Suprapubic skin (tissue), 4 donors: ENCODE results near the gene TUBGCP6. TPM values are rescaled to one million over a fixed set of nuclear protein-coding genes. Genes with fewer than 3 reads are reported as not detected.
A peak's percentile ranks its signal among the peaks of the same experiment; 100 is the strongest.

Experiments used
- DNase-seq, 2 donors: peaks; one replicate each; pipeline ENCODE4 v3.0.0-alpha.2; 2019; ENCODE audit warnings: low spot score in 2 of 2
- H3K27ac ChIP-seq: fragments of 200-600 bp; sonication (generic); one replicate; pipeline ENCODE4 v1.5.1; 2019
- H3K27me3 ChIP-seq: fragments of 200-600 bp; sonication (generic); one replicate; pipeline ENCODE4 v1.5.1; 2019
- H3K36me3 ChIP-seq: fragments of 200-600 bp; sonication (generic); one replicate; pipeline ENCODE4 v1.5.1; 2019
- H3K4me1 ChIP-seq: fragments of 200-600 bp; sonication (generic); one replicate; pipeline ENCODE4 v1.5.1; 2019
- H3K4me3 ChIP-seq: fragments of 200-600 bp; sonication (generic); one replicate; pipeline ENCODE4 v1.5.1; 2019; ENCODE audit warnings: mild to moderate bottlenecking
- H3K9me3 ChIP-seq: fragments of 200-600 bp; sonication (generic); one replicate; pipeline ENCODE4 v1.5.1; 2019
- EP300 ChIP-seq: sonication (generic); formaldehyde crosslinking; IDR thresholded peaks from one replicate; pipeline ENCODE4 v1.6.1; 2017; ENCODE audit warnings: antibody characterized with exemption
- POLR2A ChIP-seq, 2 donors: fragments of 450-650 bp; IDR thresholded peaks; one replicate each; pipeline ENCODE4 v1.6.1; 2017; ENCODE audit warnings: antibody characterized with exemption in 2 of 2, mild to moderate bottlenecking in 2 of 2, moderate library complexity in 2 of 2
- POLR2AphosphoS5 ChIP-seq, 3 donors: sonication (generic); formaldehyde crosslinking; IDR thresholded peaks; one replicate each; pipeline ENCODE4 v1.6.1; 2017; ENCODE audit warnings: antibody characterized with exemption in 3 of 3
- WGBS: methylation state at CpG from one replicate; pipeline ENCODE4 v1.1.5; 2018; 5-methylcytosine and 5-hydroxymethylcytosine counted together
- total RNA-seq, 4 donors: library from RNA; depleted of rRNA; stranded (reverse); fragments of >200 nt; gene quantifications; one replicate each; pipeline ENCODE4 v1.1.0, GENCODE V29; 2016
- TF ChIP-seq, protein P1 (sequence below), 2 donors: fragments of 200-600 bp in 1 of 2; fragments of 450-650 bp in 1 of 2; sonication (generic) in 1 of 2; IDR thresholded peaks; one replicate each; pipeline ENCODE4 v1.5.1; 2016 to 2019; ENCODE audit warnings: antibody characterized with exemption in 2 of 2, mild to moderate bottlenecking in 1 of 2, moderate library complexity in 1 of 2

TUBGCP6 gene
- total RNA-seq, 4 donors from 2014 or later, result 43.0 to 113 (median 69.7) TPM

DNA sequence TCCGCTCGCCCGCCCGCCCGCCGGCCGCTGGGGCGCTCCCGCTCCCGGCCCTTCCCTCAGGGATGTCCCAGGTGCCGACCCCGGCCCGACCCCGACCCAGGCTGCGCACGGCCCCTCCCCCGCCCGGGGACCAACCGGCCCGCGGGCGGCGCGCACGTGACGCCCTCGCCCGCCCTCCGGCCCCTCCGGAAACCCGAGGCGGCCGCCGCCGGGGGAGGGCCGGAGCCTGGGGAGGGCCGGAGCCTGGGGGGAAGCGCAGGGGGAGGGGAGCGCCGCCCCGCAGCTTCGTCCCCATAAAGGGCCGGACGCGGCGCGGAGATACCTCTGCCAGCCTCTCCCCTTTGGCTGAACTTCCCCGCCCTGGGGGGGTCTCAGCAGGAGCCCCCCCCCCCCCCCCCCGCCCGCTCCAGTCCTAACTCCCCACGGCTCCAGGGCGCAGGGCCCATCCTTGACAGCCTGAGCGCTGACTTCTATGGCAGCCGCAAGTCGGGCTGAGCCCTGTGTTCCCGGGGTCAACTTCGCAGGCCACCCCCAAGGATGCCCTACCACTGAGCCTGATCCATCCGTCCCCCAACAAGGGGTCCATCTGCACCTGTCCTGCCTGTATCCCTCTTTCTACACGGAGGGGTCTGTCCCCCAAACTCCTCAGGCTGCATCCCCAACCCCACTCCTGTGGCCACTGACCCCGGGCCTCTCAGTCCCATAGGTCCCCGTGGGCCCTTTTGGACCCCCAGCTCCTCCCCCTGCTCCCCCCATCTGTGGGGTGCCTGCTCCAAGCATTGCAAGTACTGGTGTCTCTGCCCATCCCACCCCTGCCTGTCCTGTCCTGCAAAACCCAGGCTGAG is 17.0 kb upstream of the TUBGCP6 start, which contains the start of gene MAPK12:
Gene MAPK12 (minus strand): TSS at position 69 of the 845 bp plus-strand sequence. CDS start 174 bp downstream, outside the sequence.
- peaks cover 66% of the 10 kb centered on the region for H3K27me3 ChIP-seq
- H3K36me3 ChIP-seq, result no peaks in the 10 kb centered on the region
- H3K27ac ChIP-seq, result no peak within 1 kb of the TSS
- no peaks in the 10 kb centered on the region for H3K9me3 ChIP-seq
- WGBS, result 37% methylated on average over 4 of the region's 61 CpGs
- no peak for DNase-seq
- peaks cover 27% of the 10 kb centered on the region for H3K4me1 ChIP-seq
- TF ChIP-seq POLR2AphosphoS5 (IDR thresholded peaks at IDR 0.05), result no peak
- TF ChIP-seq, protein P1, sequence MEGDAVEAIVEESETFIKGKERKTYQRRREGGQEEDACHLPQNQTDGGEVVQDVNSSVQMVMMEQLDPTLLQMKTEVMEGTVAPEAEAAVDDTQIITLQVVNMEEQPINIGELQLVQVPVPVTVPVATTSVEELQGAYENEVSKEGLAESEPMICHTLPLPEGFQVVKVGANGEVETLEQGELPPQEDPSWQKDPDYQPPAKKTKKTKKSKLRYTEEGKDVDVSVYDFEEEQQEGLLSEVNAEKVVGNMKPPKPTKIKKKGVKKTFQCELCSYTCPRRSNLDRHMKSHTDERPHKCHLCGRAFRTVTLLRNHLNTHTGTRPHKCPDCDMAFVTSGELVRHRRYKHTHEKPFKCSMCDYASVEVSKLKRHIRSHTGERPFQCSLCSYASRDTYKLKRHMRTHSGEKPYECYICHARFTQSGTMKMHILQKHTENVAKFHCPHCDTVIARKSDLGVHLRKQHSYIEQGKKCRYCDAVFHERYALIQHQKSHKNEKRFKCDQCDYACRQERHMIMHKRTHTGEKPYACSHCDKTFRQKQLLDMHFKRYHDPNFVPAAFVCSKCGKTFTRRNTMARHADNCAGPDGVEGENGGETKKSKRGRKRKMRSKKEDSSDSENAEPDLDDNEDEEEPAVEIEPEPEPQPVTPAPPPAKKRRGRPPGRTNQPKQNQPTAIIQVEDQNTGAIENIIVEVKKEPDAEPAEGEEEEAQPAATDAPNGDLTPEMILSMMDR (IDR thresholded peaks at IDR 0.05), result no peak
- TF ChIP-seq POLR2A (IDR thresholded peaks at IDR 0.05), result no peak
- TF ChIP-seq EP300, result no peak
- H3K4me3 ChIP-seq, result peak within 1 kb of the TSS; percentile 51

DNA sequence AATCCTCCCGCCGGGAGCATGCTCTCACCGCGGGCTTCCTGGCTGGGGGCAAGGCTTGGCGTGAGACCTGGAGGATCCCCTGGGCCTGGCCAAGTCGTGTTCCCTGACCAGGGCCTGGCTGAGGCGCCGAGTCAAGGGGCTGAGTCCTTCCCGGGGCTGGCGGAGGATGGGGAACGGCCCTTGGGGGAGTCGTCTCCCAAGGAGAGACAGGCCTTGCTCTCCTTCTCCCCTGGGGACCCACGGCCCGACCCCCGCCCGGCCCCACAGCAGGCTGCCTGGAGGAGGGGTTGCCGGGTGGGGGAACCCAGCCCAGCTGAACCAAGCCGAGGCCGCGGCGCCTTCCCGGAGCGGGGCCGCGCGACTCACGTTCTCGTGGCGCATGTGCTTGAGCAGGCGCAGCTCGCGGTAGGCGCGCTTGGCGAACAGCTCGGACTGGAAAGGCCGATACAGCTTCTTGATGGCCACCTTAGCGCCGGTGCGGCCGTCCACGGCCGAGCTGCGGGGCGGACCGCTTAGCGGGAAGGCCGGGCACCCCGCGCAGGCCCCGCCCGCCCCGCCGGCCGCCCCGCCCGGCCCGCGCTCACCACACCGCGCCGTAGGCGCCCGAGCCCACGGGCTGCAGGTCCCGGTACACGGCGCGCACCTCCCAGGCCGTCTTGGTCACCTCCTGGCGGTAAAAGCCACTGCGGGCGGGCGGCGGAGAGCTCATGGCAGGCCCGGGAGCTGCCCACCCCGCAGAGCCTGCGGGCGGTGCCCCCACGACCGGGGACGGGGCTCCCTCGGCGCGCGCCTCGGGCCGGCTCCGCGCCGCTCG is 16.2 kb upstream of the TUBGCP6 start:
- Histone ChIP-seq H3K27ac (no peak overlapping the region), H3K4me1 (peaks cover 27% of the 10 kb centered on the region), H3K9me3 (no peaks in the 10 kb centered on the region), H3K4me3 (peak overlapping the region; percentile 51), H3K36me3 (no peaks in the 10 kb centered on the region), H3K27me3 (peaks cover 63% of the 10 kb centered on the region)
- 0% methylated on average over 5 of the region's 92 CpGs for WGBS
- TF ChIP-seq POLR2AphosphoS5 (IDR thresholded peaks at IDR 0.05) (no peak), EP300 (no peak), POLR2A (IDR thresholded peaks at IDR 0.05) (no peak)
- TF ChIP-seq, protein P1 (IDR thresholded peaks at IDR 0.05), result no peak
- DNase-seq, result no peak

DNA sequence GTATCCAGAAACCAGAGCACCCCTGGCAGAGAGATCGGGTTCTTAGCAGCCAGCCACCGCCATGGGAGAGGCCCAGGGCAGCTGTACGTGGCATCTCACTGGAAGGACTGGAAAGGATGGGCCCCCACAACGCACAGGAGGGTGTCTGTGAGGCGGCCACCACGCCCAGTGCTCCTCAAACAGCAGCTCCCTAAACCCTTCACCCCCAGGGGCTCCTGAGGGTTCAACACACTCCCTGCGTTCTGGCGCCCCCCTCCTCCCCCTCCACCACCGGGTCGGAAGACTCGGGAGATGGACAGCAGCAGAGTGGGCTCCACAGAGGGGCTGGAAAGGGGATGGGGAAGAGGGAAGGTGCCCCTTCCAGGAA is 15.6 kb upstream of the TUBGCP6 start:
- Histone ChIP-seq H3K4me3 (peak overlapping the region; percentile 51), H3K27ac (no peak overlapping the region), H3K27me3 (peaks cover 63% of the 10 kb centered on the region), H3K9me3 (no peaks in the 10 kb centered on the region), H3K36me3 (no peaks in the 10 kb centered on the region), H3K4me1 (peaks cover 27% of the 10 kb centered on the region)
- WGBS, result 0% methylated on average over 5 of the region's 11 CpGs
- TF ChIP-seq EP300 (no peak), POLR2A (IDR thresholded peaks at IDR 0.05) (no peak), POLR2AphosphoS5 (IDR thresholded peaks at IDR 0.05) (no peak)
- TF ChIP-seq, protein P1 (IDR thresholded peaks at IDR 0.05), result no peak
- no peak for DNase-seq

DNA sequence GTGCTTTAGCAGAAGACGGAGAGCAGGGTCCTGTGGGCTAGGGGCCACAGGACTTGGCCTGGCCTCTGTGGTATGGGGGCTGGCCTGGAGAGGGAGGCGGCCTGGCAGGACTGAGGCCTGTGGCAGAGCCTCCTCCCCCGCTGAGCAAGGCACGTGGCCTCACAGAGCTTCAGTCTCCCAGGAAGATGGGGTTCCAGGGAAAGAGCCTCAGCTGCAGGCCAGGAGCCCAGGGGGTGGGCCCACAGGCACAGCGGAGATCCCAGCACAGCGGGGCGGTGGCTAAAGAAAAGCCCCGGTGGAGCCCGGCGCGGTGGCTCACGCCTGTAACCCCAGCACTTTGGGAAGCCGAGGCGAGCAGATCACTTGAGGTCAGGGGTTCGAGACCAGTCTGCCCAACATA is 14.5 kb upstream of the TUBGCP6 start:
- TF ChIP-seq, protein P1 (IDR thresholded peaks at IDR 0.05), result no peak
- no peak for TF ChIP-seq EP300
- TF ChIP-seq POLR2AphosphoS5 (IDR thresholded peaks at IDR 0.05), result no peak
- no peak for TF ChIP-seq POLR2A (IDR thresholded peaks at IDR 0.05)
- Histone ChIP-seq H3K4me3 (no peak overlapping the region), H3K9me3 (no peaks in the 10 kb centered on the region), H3K27ac (no peak overlapping the region), H3K4me1 (peaks cover 27% of the 10 kb centered on the region), H3K36me3 (no peaks in the 10 kb centered on the region), H3K27me3 (peaks cover 63% of the 10 kb centered on the region)
- 89% methylated on average over 15 of the region's 15 CpGs for WGBS
- DNase-seq, result no peak
